ENCODE results near the gene CBFA2T2. TPM values are rescaled to one million over a fixed set of nuclear protein-coding genes. Genes with fewer than 3 reads are reported as not detected.

The CBFA2T2 gene
- total RNA-seq, 2 donors from 2014 or later: 9.8 to 10.4 TPM

- no peaks in the 10 kb centered on the region for H3K27me3 ChIP-seq
- H3K4me1 ChIP-seq: peaks cover 0 to 25% of the 10 kb centered on the region in 2 donors
- TF ChIP-seq CTCF (IDR thresholded peaks at IDR 0.05): no peak
- no peak overlapping the region for H3K27ac ChIP-seq
- H3K36me3 ChIP-seq: no peaks in the 10 kb centered on the region
- DNase-seq (ENCODE audit: low spot score): no peak
- H3K9me3 ChIP-seq: no peaks in the 10 kb centered on the region
- H3K4me3 ChIP-seq: no peak overlapping the region
These were observed 190.8 kb downstream of the CBFA2T2 start for GRCh38 chr20:33680686-33681085.

DNA sequence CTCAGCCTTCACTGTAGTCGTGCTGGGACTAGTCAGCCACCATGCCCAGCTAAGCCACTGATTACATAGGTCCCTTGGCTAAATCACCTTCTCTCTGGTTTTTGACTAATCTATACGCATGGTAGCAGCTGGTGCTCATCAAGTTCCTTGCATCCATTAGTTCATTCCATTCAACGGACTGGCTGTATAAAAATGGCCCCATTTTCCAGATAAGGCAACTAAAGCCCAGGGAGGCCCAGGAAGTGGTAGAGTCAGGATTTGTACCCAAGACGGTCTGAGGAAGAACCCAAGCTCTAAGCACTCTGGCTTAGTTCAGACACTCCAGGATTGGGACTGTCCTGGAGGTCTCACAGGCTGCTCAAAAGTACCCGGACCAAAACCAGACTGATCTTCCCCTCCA is 191.4 kb downstream of the CBFA2T2 start:
- TF ChIP-seq CTCF (IDR thresholded peaks at IDR 0.05): no peak
- peaks cover 0 to 21% of the 10 kb centered on the region in 2 donors for H3K4me1 ChIP-seq
- no peak overlapping the region for H3K27ac ChIP-seq
- no peaks in the 10 kb centered on the region for H3K9me3 ChIP-seq
- no peak for DNase-seq (ENCODE audit: low spot score)
- no peak overlapping the region for H3K4me3 ChIP-seq
- H3K36me3 ChIP-seq: no peaks in the 10 kb centered on the region
- no peaks in the 10 kb centered on the region for H3K27me3 ChIP-seq

GRCh38 chr20:33681728-33682353 is 191.9 kb downstream of the CBFA2T2 start:
- H3K36me3 ChIP-seq: no peaks in the 10 kb centered on the region
- H3K27ac ChIP-seq: no peak overlapping the region
- no peaks in the 10 kb centered on the region for H3K27me3 ChIP-seq
- H3K9me3 ChIP-seq: no peaks in the 10 kb centered on the region
- no peak for TF ChIP-seq CTCF (IDR thresholded peaks at IDR 0.05)
- H3K4me1 ChIP-seq: peaks cover 0 to 21% of the 10 kb centered on the region in 2 donors
- no peak for DNase-seq (ENCODE audit: low spot score)
- no peak overlapping the region for H3K4me3 ChIP-seq

- no peak overlapping the region for H3K27ac ChIP-seq
- H3K27me3 ChIP-seq: no peaks in the 10 kb centered on the region
- no peaks in the 10 kb centered on the region for H3K9me3 ChIP-seq
- TF ChIP-seq CTCF (IDR thresholded peaks at IDR 0.05): no peak
- no peak for DNase-seq (ENCODE audit: low spot score)
- peaks cover 0 to 35% of the 10 kb centered on the region in 2 donors for H3K4me1 ChIP-seq
- H3K4me3 ChIP-seq: peak overlapping the region in 1 of 2 donors; percentile 47
- no peaks in the 10 kb centered on the region for H3K36me3 ChIP-seq
These were observed 194.8 kb downstream of the CBFA2T2 start for GRCh38 chr20:33684533-33685327.

DNA sequence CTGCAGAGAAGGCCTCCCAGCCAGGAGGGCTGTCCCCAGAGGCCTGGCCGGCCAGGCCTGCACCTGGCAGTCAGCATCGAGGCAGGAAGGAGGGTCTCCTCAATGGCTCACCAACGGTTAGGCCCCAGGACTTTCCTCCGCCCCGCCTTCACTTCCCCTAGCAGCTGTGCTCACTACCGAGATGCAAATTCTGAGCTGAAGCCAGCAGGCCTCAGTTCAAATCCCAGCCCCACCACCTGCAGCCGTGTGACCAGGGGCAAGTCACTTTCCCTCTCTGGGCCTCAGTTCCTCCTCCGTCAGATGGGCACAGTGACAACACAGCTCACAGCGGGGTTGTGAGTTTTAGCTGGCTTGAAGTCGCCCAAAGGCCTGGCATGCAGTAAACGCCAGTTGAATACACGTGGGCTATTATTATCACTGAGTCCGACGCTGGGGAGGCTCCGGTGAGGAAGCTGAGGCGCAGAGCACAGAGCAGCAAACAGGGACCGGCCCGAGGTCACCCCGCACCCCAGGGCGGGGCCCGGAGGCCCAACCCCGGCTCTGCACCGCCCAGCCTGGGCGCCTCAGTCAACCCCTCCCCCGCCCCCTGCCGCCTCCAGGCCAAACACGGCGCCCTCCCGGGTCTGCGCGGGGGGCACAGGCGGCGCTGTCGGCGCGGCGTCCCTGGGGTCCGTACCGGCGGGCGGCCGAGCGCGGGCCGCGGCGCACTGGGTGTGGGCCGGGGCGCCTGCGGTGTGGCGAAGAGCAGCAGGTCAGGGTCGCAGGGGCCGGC is 195.6 kb downstream of the CBFA2T2 start:
- no peaks in the 10 kb centered on the region for H3K9me3 ChIP-seq
- peaks cover 0 to 40% of the 10 kb centered on the region in 2 donors for H3K4me1 ChIP-seq
- no peak overlapping the region for H3K27ac ChIP-seq
- H3K4me3 ChIP-seq: peak overlapping the region; percentile 17 to 47
- no peaks in the 10 kb centered on the region for H3K36me3 ChIP-seq
- no peak for DNase-seq (ENCODE audit: low spot score)
- no peak for TF ChIP-seq CTCF (IDR thresholded peaks at IDR 0.05)
- H3K27me3 ChIP-seq: no peaks in the 10 kb centered on the region

Measured in right atrium auricular region (tissue), 2 donors.